Measurements from ENCODE around the gene PRTN3. TPM values are rescaled to one million over a fixed set of nuclear protein-coding genes. Genes with fewer than 3 reads are reported as not detected.

Gene PRTN3
- total and polyA plus RNA-seq, 2 of the 4 experiments (the other 2 are of a cell fraction) = not detected

GRCh38 chr19:866769-867300 lies 26.0 kb downstream of the PRTN3 start:
- no peak overlapping the region for H3K56ac ChIP-seq (ENCODE audit: extremely low read depth, insufficient read depth, low read length)
- no peak for ATAC-seq (ENCODE audit: low read depth)
- POLR2A ChIA-PET (ENCODE audit: unreplicated experiment) = no interaction called here
- no peak overlapping the region for H3K9ac ChIP-seq (ENCODE audit: low read depth, low read length)
- no peak overlapping the region for H3K4me2 ChIP-seq (ENCODE audit: low read depth, low read length)
- no peak for TF ChIP-seq USF2 (IDR thresholded peaks at IDR 0.05; ENCODE audit: low read depth, low read length)
- TF ChIP-seq FOS (IDR thresholded peaks at IDR 0.05; ENCODE audit: low read depth, low read length) = no peak
- TF ChIP-seq RAD21 (IDR thresholded peaks at IDR 0.05; ENCODE audit: low read length) = no peak
- no peak for TF ChIP-seq RCOR1 (IDR thresholded peaks at IDR 0.05; ENCODE audit: insufficient replicate concordance, low read length)
- TF ChIP-seq MXI1 (IDR thresholded peaks at IDR 0.05; ENCODE audit: borderline replicate concordance, low read depth, low read length) = no peak
- TF ChIP-seq POLR2A (IDR thresholded peaks at IDR 0.05; ENCODE audit: low read depth, low read length) = no peak
- no peak for TF ChIP-seq BHLHE40 (IDR thresholded peaks at IDR 0.05; ENCODE audit: low read depth, low read length)
- no peak for TF ChIP-seq SMC3 (IDR thresholded peaks at IDR 0.05; ENCODE audit: low read depth, low read length)
- no peak for TF ChIP-seq CTCF (conservative IDR thresholded peaks at IDR 0.05; ENCODE audit: low read depth, low read length)
- no peak for TF ChIP-seq RFX5 (IDR thresholded peaks at IDR 0.05; ENCODE audit: low read depth, low read length)
- no peak for TF ChIP-seq NFE2L2 (IDR thresholded peaks at IDR 0.05; ENCODE audit: low read depth, low read length)
- TF ChIP-seq MAFK (IDR thresholded peaks at IDR 0.05; ENCODE audit: low read depth, low read length) = no peak
- TF ChIP-seq MAZ (IDR thresholded peaks at IDR 0.05; ENCODE audit: borderline replicate concordance, low read depth, low read length) = no peak
- no peak for TF ChIP-seq ELK1 (IDR thresholded peaks at IDR 0.05; ENCODE audit: borderline replicate concordance, low read depth, low read length)
- TF ChIP-seq CHD1 (IDR thresholded peaks at IDR 0.05; ENCODE audit: low read depth, low read length) = no peak
- no peak for TF ChIP-seq CEBPB (IDR thresholded peaks at IDR 0.05; ENCODE audit: low read depth, low read length)
- 86% methylated on average over 19 of the region's 38 CpGs; no CpG with 5 or more reads in 1 of the 2 experiments for WGBS, 2 experiments (ENCODE audit: extremely low coverage in 2 of 2, insufficient read length in 1 of 2)
- no peak overlapping the region for H2BK5ac ChIP-seq (ENCODE audit: low read depth, low read length, poor library complexity, severe bottlenecking)
- no peak for DNase-seq
- H3K27me3 ChIP-seq (ENCODE audit: control insufficient read depth, insufficient read depth, low read length) = no peaks in the 10 kb centered on the region
- in situ Hi-C loops (cut with MboI; ENCODE audit: low sequenced_read_pairs) = no loop called here
- no peak overlapping the region for H2AK5ac ChIP-seq (ENCODE audit: low read depth, low read length)
- peaks cover 22% of the 10 kb centered on the region for H3K4me1 ChIP-seq (ENCODE audit: control insufficient read depth, insufficient read depth, low read length)
- H3K18ac ChIP-seq (ENCODE audit: low read depth, low read length) = no peak overlapping the region
- H2BK20ac ChIP-seq (ENCODE audit: low read depth, low read length) = no peak overlapping the region
- peaks cover 12% of the 10 kb centered on the region for H4K20me1 ChIP-seq (ENCODE audit: insufficient read depth, low read length)
- no peak overlapping the region for H3K4me3 ChIP-seq (ENCODE audit: insufficient read depth, low read depth, low read length)
- H3K23ac ChIP-seq (ENCODE audit: low read depth, low read length) = no peak overlapping the region
- H2BK15ac ChIP-seq (ENCODE audit: low read depth, low read length) = no peak overlapping the region
- CTCF ChIA-PET = no interaction called here
- no TSS peak for BruUV-seq (replicated peaks)
- H3K79me1 ChIP-seq (ENCODE audit: low read depth in 1 of 2, low read length in 2 of 2) = peaks cover 7 to 22% of the 10 kb centered on the region in 2 experiments; a peak in 2 of 4 replicates
- no peak overlapping the region for H2AK9ac ChIP-seq (replicated peaks; ENCODE audit: low read depth, low read length, poor library complexity)
- dilution Hi-C loops (cut with HindIII; ENCODE audit: low sequenced_read_pairs, unreplicated experiment) = no loop called here
- no peaks in the 10 kb centered on the region for H3K9me3 ChIP-seq (ENCODE audit: control insufficient read depth, insufficient read depth, low read length)
- no peak overlapping the region for H4K8ac ChIP-seq (ENCODE audit: low read depth in 2 of 2, low read length in 2 of 2)
- no peaks in the 10 kb centered on the region; the same call in 1 of the 2 replicates for H3K9me1 ChIP-seq (ENCODE audit: insufficient read depth, low read length)
- H3K14ac ChIP-seq (replicated peaks; ENCODE audit: low read depth, low read length) = no peak overlapping the region
- H2BK120ac ChIP-seq (ENCODE audit: low read depth, low read length) = no peak overlapping the region
- H4K91ac ChIP-seq (ENCODE audit: insufficient read depth, low read depth, low read length) = no peak overlapping the region
- H3K27ac ChIP-seq (ENCODE audit: insufficient read depth, low read length) = no peak overlapping the region
- no peak overlapping the region for H3K4ac ChIP-seq (ENCODE audit: low read depth, low read length)
- no peak overlapping the region for H4K5ac ChIP-seq (ENCODE audit: low read depth, low read length)
- H3K36me3 ChIP-seq (ENCODE audit: control insufficient read depth, insufficient read depth, low read length) = peaks cover 16% of the 10 kb centered on the region
- H2AFZ ChIP-seq (replicated peaks; ENCODE audit: low read length, poor library complexity) = no peak overlapping the region
- intact Hi-C loops (cut with micrococcal nuclease) = loop anchor here (5.0 to 10.0 kb wide), 3 partner anchors 45 to 202 kb away; partner anchors contain the start of genes R3HDM4, RNF126 and WDR18
